HEK293 (cell line): ENCODE measurements around the gene E2F4.

Source experiments
- HOXA7 ChIP-seq: sonication (generic); formaldehyde crosslinking; IDR thresholded peaks from 2 replicates; pipeline ENCODE4 v1.8.1; 2022; ENCODE audit warnings: missing genetic modification reagents, borderline replicate concordance
- HOXC10 ChIP-seq: sonication (generic); formaldehyde crosslinking; IDR thresholded peaks from 2 replicates; pipeline ENCODE4 v1.8.1; 2023; ENCODE audit warnings: mild to moderate bottlenecking, missing genetic modification reagents
- IKZF3 ChIP-seq: fragments of 450-650 bp; IDR thresholded peaks from 2 replicates; pipeline ENCODE4 v1.5.0; 2018; ENCODE audit warnings: missing biosample characterization, mild to moderate bottlenecking, missing genetic modification characterization, moderate library complexity
- KLF10 ChIP-seq: fragments of 450-650 bp; IDR thresholded peaks from 2 replicates; pipeline ENCODE4 v1.5.1; 2018; ENCODE audit warnings: missing biosample characterization, mild to moderate bottlenecking, missing genetic modification characterization
- KLF8 ChIP-seq: fragments of 450-650 bp; formaldehyde crosslinking; IDR thresholded peaks from 2 replicates; pipeline ENCODE4 v1.5.1; 2016; ENCODE audit warnings: missing biosample characterization, missing genetic modification characterization
- MZF1 ChIP-seq: fragments of 450-650 bp; formaldehyde crosslinking; IDR thresholded peaks from 2 replicates; pipeline ENCODE4 v1.5.1; 2017; ENCODE audit warnings: missing biosample characterization, missing genetic modification characterization, borderline replicate concordance
- OVOL3 ChIP-seq: fragments of 450-650 bp; formaldehyde crosslinking; IDR thresholded peaks from 2 replicates; pipeline ENCODE4 v1.5.1; 2016; ENCODE audit warnings: missing biosample characterization, missing genetic modification characterization
- PRDM1 ChIP-seq: fragments of 450-650 bp; formaldehyde crosslinking; IDR thresholded peaks from 2 replicates; pipeline ENCODE4; 2016; ENCODE audit warnings: missing biosample characterization, missing genetic modification characterization
- REPIN1 ChIP-seq: fragments of 450-650 bp; formaldehyde crosslinking; IDR thresholded peaks from 2 replicates; pipeline ENCODE4 v1.5.1; 2017; ENCODE audit warnings: missing biosample characterization, missing genetic modification characterization, low read depth
- SP3 ChIP-seq: fragments of 450-650 bp; formaldehyde crosslinking; IDR thresholded peaks from 2 replicates; pipeline ENCODE4 v1.5.1; 2016; ENCODE audit warnings: missing biosample characterization, missing genetic modification characterization
- ZBTB21 ChIP-seq: fragments of 450-650 bp; formaldehyde crosslinking; IDR thresholded peaks from 2 replicates; pipeline ENCODE4 v1.5.1; 2017; ENCODE audit warnings: missing biosample characterization, missing genetic modification characterization
- ZNF16 ChIP-seq: fragments of 450-650 bp; formaldehyde crosslinking; IDR thresholded peaks from 2 replicates; pipeline ENCODE4 v1.5.1; 2016; ENCODE audit warnings: low read depth, missing biosample characterization, missing genetic modification characterization
- ZNF175 ChIP-seq: fragments of 450-650 bp; formaldehyde crosslinking; IDR thresholded peaks from 2 replicates; pipeline ENCODE4 v1.5.1; 2016; ENCODE audit warnings: missing biosample characterization, missing genetic modification characterization
- ZNF266 ChIP-seq: fragments of 450-650 bp; formaldehyde crosslinking; IDR thresholded peaks from 2 replicates; pipeline ENCODE4 v1.5.1; 2016; ENCODE audit warnings: missing biosample characterization, missing genetic modification characterization, low read depth
- ZNF335 ChIP-seq: fragments of 450-650 bp; formaldehyde crosslinking; conservative IDR thresholded peaks from 2 replicates; pipeline ENCODE4 v1.5.1; 2016; ENCODE audit warnings: missing biosample characterization, missing genetic modification characterization
- ZNF391 ChIP-seq: fragments of 450-650 bp; formaldehyde crosslinking; IDR thresholded peaks from 2 replicates; pipeline ENCODE4 v1.5.1; 2016; ENCODE audit warnings: low read depth, missing biosample characterization, missing genetic modification characterization, borderline replicate concordance
- ZNF423 ChIP-seq: fragments of 450-650 bp; formaldehyde crosslinking; IDR thresholded peaks from 2 replicates; pipeline ENCODE4 v1.5.1; 2016; ENCODE audit warnings: missing biosample characterization, missing genetic modification characterization
- ZNF501 ChIP-seq: fragments of 450-650 bp; formaldehyde crosslinking; IDR thresholded peaks from 2 replicates; pipeline ENCODE4 v1.5.1; 2016; ENCODE audit warnings: missing biosample characterization, missing genetic modification characterization
- ZNF548 ChIP-seq: fragments of 450-650 bp; formaldehyde crosslinking; IDR thresholded peaks from 2 replicates; pipeline ENCODE4 v1.5.1; 2016; ENCODE audit warnings: missing biosample characterization, missing genetic modification characterization
- ZNF549 ChIP-seq: fragments of 450-650 bp; IDR thresholded peaks from 2 replicates; pipeline ENCODE4 v1.5.1; 2018; ENCODE audit warnings: missing biosample characterization, missing genetic modification characterization, mild to moderate bottlenecking, inconsistent platforms, moderate library complexity
- ZNF555 ChIP-seq: fragments of 450-650 bp; formaldehyde crosslinking; conservative IDR thresholded peaks from 2 replicates; pipeline ENCODE4 v1.5.1; 2017; ENCODE audit warnings: missing biosample characterization, mild to moderate bottlenecking, missing genetic modification characterization, inconsistent platforms
- ZNF561 ChIP-seq: fragments of 450-650 bp; IDR thresholded peaks from 2 replicates; pipeline ENCODE4 v1.5.1; 2018; ENCODE audit warnings: missing biosample characterization, missing genetic modification characterization, borderline replicate concordance
- ZNF670 ChIP-seq: fragments of 450-650 bp; formaldehyde crosslinking; IDR thresholded peaks from 2 replicates; pipeline ENCODE4 v1.5.1; 2016; ENCODE audit warnings: missing biosample characterization, missing genetic modification characterization, low read depth
- ZNF837 ChIP-seq: fragments of 450-650 bp; formaldehyde crosslinking; IDR thresholded peaks from 2 replicates; pipeline ENCODE4 v1.5.1; 2016; ENCODE audit warnings: missing biosample characterization, missing genetic modification characterization
- ZNF843 ChIP-seq: fragments of 450-650 bp; formaldehyde crosslinking; IDR thresholded peaks from 2 replicates; pipeline ENCODE4 v1.5.1; 2016; ENCODE audit warnings: missing biosample characterization, missing genetic modification characterization
- TF ChIP-seq, protein P1 (sequence below): fragments of 450-650 bp; formaldehyde crosslinking; IDR thresholded peaks from 2 replicates; pipeline ENCODE4 v1.5.1; 2016; ENCODE audit warnings: missing biosample characterization, missing genetic modification characterization
- TF ChIP-seq, protein P2 (sequence below): fragments of 450-650 bp; formaldehyde crosslinking; IDR thresholded peaks from 2 replicates; pipeline ENCODE4 v1.5.1; 2016; ENCODE audit warnings: missing biosample characterization, missing genetic modification characterization
- TF ChIP-seq, protein P3 (sequence below): fragments of 450-650 bp; formaldehyde crosslinking; conservative IDR thresholded peaks from 2 replicates; pipeline ENCODE4 v1.5.1; 2016; ENCODE audit warnings: low read depth, missing biosample characterization, missing genetic modification characterization
- TF ChIP-seq, protein P4 (sequence below): sonication (generic); formaldehyde crosslinking; IDR thresholded peaks from 2 replicates; pipeline ENCODE4 v1.8.1; 2022; ENCODE audit warnings: mild to moderate bottlenecking, moderate library complexity, missing genetic modification reagents

The E2F4 gene

DNA sequence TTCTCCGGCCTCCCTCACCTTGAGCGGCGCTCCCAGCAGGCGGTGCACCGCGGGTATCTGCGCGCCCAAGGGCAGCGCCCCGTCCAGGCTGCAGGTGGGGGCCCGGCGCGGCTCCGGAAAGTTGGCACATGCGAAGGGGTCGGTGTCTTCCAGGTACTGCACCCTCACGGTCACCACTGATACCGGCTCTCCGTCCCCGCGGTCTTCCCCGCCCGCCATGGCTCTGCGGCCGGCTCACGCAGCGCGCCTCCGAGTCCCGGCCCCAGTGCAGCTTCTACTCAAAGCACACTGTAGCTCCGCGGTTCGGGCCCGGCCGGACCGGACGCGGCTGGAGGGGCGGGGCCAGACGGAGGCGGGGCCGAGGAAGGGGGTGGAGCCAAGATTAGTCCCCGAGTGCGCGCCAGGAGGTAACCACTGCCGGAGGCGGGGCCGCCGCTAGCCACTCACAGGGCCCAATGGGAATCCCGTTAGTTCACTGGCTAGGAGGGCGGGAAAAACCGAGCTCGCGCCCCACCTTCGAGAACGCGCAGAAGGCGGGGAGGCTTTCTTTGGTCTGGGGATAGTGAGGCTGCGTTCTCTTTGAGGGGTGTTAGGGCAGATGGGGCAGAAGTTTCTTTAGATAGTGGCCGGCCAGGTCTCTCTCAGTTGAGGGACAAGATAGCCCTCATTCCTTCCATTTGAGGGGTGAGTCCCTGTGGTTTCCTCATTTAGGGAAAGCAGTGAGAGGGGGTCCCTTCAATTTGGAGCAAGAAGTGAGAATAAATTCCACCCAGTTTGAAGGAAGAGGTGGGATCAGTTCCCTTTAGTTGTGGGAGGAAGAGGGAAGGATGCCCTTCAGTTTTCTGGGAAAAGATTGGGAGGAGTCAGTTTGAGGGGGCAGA is 55.5 kb downstream of the E2F4 start, which contains the start of gene FHOD1 (continued):
- TF ChIP-seq, protein P1, sequence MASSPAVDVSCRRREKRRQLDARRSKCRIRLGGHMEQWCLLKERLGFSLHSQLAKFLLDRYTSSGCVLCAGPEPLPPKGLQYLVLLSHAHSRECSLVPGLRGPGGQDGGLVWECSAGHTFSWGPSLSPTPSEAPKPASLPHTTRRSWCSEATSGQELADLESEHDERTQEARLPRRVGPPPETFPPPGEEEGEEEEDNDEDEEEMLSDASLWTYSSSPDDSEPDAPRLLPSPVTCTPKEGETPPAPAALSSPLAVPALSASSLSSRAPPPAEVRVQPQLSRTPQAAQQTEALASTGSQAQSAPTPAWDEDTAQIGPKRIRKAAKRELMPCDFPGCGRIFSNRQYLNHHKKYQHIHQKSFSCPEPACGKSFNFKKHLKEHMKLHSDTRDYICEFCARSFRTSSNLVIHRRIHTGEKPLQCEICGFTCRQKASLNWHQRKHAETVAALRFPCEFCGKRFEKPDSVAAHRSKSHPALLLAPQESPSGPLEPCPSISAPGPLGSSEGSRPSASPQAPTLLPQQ (tag by site-specific recombination): peak; percentile 69
- TF ChIP-seq ZNF16 (tag by site-specific recombination) (no peak), ZNF843 (tag by site-specific recombination) (peak; percentile 59; the same call in 1 of the 2 replicates), ZNF391 (tag by site-specific recombination) (0 out of 2 replicates have a peak, but pooled peaks have one; percentile 45), ZNF266 (no peak), ZNF555 (tag by site-specific recombination) (no peak), SP3 (peak; percentile 84), ZNF549 (tag by site-specific recombination) (no peak), PRDM1 (tag by site-specific recombination) (peak; percentile 96), OVOL3 (tag by site-specific recombination) (no peak), ZNF670 (tag by site-specific recombination) (no peak), ZNF335 (tag by site-specific recombination) (no peak), IKZF3 (0 out of 2 replicates have a peak, but pooled peaks have one; percentile 40), KLF8 (no peak), KLF10 (tag by site-specific recombination) (peak; percentile 97), ZNF548 (tag by site-specific recombination) (no peak), REPIN1 (no peak), ZNF423 (tag by site-specific recombination) (peak; percentile 94), HOXC10 (CRISPR knock-in tag) (no peak), ZNF501 (no peak), MZF1 (peak; percentile 19; the same call in 1 of the 2 replicates), ZNF837 (tag by site-specific recombination) (no peak), ZBTB21 (tag by site-specific recombination) (no peak), HOXA7 (CRISPR knock-in tag) (no peak), ZNF561 (tag by site-specific recombination) (peak; percentile 30; the same call in 1 of the 2 replicates), ZNF175 (no peak)
- TF ChIP-seq, protein P2, sequence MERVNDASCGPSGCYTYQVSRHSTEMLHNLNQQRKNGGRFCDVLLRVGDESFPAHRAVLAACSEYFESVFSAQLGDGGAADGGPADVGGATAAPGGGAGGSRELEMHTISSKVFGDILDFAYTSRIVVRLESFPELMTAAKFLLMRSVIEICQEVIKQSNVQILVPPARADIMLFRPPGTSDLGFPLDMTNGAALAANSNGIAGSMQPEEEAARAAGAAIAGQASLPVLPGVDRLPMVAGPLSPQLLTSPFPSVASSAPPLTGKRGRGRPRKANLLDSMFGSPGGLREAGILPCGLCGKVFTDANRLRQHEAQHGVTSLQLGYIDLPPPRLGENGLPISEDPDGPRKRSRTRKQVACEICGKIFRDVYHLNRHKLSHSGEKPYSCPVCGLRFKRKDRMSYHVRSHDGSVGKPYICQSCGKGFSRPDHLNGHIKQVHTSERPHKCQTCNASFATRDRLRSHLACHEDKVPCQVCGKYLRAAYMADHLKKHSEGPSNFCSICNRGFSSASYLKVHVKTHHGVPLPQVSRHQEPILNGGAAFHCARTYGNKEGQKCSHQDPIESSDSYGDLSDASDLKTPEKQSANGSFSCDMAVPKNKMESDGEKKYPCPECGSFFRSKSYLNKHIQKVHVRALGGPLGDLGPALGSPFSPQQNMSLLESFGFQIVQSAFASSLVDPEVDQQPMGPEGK: peak; percentile 56; the same call in 1 of the 2 replicates
- TF ChIP-seq, protein P3, sequence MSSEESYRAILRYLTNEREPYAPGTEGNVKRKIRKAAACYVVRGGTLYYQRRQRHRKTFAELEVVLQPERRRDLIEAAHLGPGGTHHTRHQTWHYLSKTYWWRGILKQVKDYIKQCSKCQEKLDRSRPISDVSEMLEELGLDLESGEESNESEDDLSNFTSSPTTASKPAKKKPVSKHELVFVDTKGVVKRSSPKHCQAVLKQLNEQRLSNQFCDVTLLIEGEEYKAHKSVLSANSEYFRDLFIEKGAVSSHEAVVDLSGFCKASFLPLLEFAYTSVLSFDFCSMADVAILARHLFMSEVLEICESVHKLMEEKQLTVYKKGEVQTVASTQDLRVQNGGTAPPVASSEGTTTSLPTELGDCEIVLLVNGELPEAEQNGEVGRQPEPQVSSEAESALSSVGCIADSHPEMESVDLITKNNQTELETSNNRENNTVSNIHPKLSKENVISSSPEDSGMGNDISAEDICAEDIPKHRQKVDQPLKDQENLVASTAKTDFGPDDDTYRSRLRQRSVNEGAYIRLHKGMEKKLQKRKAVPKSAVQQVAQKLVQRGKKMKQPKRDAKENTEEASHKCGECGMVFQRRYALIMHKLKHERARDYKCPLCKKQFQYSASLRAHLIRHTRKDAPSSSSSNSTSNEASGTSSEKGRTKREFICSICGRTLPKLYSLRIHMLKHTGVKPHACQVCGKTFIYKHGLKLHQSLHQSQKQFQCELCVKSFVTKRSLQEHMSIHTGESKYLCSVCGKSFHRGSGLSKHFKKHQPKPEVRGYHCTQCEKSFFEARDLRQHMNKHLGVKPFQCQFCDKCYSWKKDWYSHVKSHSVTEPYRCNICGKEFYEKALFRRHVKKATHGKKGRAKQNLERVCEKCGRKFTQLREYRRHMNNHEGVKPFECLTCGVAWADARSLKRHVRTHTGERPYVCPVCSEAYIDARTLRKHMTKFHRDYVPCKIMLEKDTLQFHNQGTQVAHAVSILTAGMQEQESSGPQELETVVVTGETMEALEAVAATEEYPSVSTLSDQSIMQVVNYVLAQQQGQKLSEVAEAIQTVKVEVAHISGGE (tag by site-specific recombination): peak; percentile 62; the same call in 1 of the 2 replicates
- TF ChIP-seq, protein P4, sequence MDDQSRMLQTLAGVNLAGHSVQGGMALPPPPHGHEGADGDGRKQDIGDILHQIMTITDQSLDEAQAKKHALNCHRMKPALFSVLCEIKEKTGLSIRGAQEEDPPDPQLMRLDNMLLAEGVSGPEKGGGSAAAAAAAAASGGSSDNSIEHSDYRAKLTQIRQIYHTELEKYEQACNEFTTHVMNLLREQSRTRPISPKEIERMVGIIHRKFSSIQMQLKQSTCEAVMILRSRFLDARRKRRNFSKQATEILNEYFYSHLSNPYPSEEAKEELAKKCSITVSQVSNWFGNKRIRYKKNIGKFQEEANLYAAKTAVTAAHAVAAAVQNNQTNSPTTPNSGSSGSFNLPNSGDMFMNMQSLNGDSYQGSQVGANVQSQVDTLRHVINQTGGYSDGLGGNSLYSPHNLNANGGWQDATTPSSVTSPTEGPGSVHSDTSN (CRISPR knock-in tag): peak; percentile 66; the same call in 1 of the 2 replicates
